DND-41 (cell line): ENCODE results near the gene CALN1.

ENCODE experiments used
- CTCF ChIP-seq: IDR thresholded peaks from 2 replicates; pipeline ENCODE4 v1.5.1; 2012; ENCODE audit warnings: borderline replicate concordance, low read length, moderate library complexity, mild to moderate bottlenecking; ENCODE audit not compliant: poor library complexity, severe bottlenecking; ENCODE audit errors: extremely low read depth
- EZH2 ChIP-seq: IDR thresholded peaks from 3 replicates; pipeline ENCODE4 v1.6.1; 2012; ENCODE audit warnings: borderline replicate concordance, low read depth, mild to moderate bottlenecking, moderate library complexity, low read length, inconsistent platforms; ENCODE audit not compliant: severe bottlenecking

- TF ChIP-seq CTCF (no peak), EZH2 (no peak)
Measured at GRCh38 chr7:71769326-71769725, 642.8 kb downstream of the CALN1 start.
